NT2/D1 (cell line): ENCODE results near the gene CEP295NL.

Source experiments
- YY1 ChIP-seq: IDR thresholded peaks from 2 replicates; pipeline ENCODE4 v1.6.1; 2011; ENCODE audit not compliant: insufficient read length, insufficient read depth
- ZNF274 ChIP-seq: IDR thresholded peaks from 2 replicates; pipeline ENCODE4 v1.6.1; 2011; ENCODE audit warnings: mild to moderate bottlenecking, low read depth, low read length

GRCh38 chr17:78893684-78894083 is 9.3 kb downstream of the CEP295NL start:
- TF ChIP-seq YY1 (no peak), ZNF274 (no peak)
